Myocyte (in vitro differentiated cells): Measurements from ENCODE around the gene POLR3C. TPM values are rescaled to one million over a fixed set of nuclear protein-coding genes. Genes with fewer than 3 reads are reported as not detected.

Experiments
- DNase-seq: peaks from one replicate; pipeline ENCODE4 v3.0.0-alpha.2; 2012; ENCODE audit warnings: low read depth
- total RNA-seq: library from RNA; depleted of rRNA; stranded (reverse); fragments of >200 nt; gene quantifications from 2 replicates; pipeline ENCODE4 v1.2.3, GENCODE V29; 2014

POLR3C gene
- total RNA-seq, 1 donor from 2014 or later = 27.2 TPM

DNA sequence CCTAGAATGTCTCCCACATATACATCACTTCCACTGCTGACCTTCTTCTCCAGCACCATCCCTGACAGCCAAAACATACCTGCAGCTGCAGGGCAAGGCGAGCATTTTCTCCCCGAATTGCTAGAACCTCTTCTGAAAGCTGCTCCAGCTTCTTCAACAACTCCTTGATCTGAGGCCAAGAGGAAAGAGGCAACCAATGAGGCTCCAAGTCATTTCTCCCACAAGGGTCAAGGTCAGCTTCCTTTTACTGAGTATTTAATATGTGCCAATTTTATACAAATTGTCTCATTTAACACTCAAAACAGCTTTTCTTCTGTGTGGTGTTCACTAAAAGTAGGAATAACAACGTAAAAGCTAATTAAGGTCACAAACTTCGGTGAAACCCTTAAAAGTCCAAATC is 44.2 kb downstream of the POLR3C start:
- DNase-seq = no peak

DNA sequence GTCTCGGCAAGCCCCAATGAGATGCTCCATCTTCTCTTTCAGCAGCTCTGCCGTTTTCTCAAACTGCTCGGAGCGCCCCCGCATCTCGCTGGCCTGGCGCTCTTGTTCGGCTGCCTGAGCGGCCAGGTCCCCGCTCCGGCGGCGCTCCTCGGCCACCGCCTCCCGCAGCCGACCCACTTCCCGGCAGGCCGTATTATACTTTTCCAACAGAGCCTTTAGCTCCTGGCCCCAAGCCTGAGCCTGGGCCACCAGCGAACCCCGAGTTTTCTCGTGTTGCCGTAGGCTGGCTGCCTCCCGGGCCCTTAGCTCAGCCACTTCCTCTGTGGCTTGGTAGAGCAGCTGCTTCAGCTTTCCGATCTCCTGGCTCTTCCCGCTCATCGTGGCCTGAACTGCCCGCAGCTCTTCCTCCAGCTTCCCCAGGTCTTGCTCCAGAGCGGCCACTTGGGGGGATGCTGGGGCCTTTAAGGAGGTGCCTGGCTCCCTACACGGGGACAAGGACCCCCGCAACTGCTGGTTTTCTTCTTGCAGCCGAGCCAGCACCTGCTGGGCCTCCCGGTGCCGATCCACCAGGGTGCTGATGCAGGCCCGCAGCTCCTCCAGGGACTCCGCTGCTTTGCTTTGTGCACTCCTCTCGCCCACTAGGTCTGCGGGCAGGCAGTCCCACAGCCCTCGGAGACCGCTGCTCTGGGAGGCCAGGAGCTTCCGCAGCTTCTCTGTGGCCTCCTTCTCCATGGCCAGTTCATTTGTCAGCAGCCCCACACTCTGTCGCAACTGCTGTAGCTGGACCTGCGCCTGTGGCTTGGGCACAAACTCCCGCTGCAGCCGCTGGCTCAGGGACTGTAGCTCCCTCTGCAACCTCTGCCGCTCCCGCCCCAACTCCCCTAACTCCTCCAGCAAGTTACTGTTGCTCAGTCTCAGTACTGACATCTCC is 48.3 kb downstream of the POLR3C start:
- peak; percentile 73 for DNase-seq

DNA sequence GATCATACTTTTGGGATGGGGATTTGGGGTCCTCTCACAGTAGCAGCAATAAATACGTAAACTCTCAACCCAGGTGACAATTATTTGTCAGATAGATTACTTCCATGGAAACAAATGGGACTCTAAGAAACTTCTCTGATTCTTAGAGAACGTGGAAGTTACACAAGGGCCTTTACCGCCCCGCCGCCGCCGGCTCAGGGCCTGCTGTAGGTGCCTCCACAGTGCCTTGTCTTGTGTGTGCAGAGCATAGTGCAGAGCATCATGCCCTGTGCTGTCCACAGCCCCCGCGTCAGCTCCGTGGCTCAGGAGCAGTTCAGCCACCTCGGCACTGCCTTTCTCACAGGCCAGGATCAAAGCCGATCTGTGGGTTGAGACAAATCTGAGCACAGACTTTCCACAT is 50.6 kb downstream of the POLR3C start:
- no peak for DNase-seq

DNA sequence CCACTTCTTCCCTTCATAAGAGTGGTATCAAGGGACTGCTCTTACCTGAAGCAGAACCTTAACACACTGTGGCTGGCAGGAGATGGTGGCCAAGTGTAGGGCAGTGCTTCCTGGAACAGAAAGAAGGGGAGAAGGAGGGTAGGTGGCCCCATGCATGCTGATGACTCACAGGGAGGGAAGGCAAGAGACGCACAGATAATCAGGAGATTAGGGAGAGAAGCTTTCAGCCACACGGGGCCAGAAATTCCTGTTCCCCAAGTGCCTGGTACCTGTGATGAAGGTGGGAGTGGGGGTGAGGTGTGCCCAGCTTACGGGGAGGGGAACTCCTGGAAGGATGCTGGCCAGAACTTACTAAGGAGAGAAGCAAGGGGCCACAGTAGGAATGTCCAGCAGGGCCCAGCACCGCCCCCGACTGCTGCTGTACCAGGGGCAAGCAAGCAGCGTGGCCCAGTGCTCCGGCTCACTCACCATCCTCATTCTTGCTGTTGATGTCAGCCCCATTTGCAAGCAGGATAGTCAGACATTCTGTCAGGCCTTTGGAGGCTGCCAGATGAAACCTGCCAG is 54.0 kb downstream of the POLR3C start:
- DNase-seq = no peak

DNA sequence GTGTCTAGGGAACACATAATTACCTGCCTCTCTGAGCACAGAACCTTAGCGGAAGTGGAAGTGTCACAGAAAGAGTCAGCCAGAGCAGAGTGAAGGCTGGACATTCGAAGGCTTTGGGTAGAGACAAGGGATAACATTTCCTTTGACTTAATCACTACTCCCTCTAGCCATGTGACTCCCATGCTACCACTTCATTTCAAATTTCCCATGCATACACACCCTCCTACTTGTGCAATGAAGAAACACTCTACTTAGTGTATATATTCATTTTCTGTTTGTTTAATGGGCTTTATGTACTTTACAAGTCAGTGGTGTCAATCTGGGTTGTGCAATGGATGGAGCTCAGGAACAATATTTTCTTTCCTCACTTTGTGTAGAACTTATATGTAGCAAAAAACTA is 54.7 kb downstream of the POLR3C start:
- no peak for DNase-seq

DNA sequence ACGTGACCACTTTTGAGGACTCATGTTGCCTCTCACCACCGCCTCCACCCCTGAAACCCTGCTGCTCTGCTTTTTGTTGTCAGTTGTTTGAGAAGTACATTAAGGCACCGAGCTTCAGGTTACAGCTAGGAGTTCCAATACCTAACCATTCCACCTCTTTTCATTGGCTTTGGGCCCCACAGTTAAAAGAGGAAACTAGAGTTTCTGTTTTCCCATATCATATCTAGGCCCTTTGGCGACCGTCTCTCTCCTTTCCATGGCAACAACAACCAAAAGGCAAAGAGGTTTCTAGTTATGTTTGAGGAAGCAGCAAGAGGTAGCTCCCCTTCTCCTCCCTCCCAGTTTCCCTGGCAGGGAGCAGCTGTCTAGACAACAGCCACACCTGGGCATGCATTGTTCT is 55.8 kb downstream of the POLR3C start:
- no peak for DNase-seq

DNA sequence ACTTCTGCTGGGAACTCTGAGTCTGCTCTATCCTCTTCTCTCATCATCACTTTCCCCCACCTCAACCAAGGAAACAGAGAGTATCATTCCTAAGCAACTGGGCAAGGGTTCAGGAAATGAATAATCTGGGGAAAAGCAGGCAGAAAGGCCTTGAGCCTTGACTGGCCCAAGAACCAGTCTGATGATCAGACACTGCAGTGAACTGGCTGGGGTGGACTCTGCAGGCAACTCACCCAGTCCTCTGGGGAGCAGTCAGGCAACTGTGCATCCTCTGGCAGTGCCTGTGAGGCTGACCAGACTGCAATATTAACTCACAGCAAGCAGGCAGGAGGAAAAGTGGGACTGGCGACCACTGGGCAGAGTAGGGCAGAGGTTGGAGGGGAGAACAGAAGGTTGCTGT is 60.7 kb downstream of the POLR3C start:
- DNase-seq = no peak

DNA sequence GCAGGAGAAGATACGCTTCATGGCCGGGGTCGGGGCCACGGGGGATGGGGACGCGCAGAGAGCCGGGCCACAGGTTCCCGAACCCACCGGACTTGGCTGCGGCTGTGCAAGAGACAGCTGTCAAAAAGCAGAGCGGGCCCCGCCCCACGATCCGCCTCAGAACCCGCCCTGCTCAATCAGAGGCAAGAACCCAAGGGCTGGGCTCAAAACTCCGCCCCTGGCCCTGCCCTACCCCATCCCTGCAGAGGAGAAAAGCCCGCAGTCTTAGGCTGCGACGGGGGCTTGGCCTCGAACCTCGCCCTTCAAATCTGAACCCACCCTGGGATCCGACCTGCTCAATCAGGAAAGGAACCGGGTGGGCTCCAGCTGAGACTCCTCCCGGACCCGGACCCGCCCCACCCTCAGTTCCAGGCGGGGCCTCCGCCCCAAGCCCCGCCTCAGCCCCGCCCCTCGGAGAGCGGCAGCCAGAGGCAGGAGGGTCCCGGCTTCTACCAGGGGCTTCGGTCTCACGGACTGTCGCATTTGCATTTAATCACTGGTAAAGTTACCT is 61.8 kb downstream of the POLR3C start, which contains the start of gene ANKRD35:
Gene ANKRD35, minus strand, starts transcription at position 129 of the 550 bp plus-strand sequence. Its CDS starts 108 bp downstream, at position 21.
- DNase-seq = peak; percentile 83

DNA sequence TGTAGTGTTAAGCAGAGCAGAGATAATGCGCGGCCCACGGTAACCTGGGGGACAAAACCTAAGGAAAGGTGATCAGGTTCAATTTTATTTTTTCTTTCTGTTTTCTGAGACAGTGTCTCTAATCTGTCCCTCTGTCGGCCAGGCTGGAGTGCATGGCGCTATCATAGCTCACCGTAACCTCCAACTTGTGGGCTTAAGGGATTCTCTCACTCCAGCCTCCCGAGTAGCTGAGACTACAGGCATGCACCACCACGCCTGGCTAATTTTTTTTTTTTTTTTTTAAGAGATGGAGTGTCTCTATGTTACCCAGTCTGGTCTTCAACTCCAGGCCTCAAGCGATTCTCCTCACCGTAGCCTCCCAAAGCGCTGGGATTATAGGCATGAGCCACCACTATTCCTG is 62.4 kb downstream of the POLR3C start:
- no peak for DNase-seq

DNA sequence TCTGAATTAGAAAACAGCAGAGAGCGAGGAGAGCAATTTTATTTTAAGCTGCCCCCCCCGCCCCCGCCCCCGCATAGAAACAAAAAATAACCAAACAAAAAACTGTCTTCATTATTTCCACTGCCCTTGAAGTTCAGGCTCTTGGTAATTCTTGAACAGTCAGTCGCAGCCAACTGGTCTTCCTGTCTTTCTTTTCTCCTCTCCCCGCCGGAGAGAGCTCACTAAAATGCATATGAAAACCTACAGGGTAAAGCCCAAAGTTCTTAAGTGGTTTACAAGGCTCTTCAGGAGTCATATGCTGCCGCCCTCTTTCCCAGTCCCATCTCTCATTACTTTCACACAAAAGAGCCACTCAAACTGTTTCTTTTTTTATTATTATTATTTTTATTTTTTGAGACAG is 62.8 kb downstream of the POLR3C start:
- no peak for DNase-seq

DNA sequence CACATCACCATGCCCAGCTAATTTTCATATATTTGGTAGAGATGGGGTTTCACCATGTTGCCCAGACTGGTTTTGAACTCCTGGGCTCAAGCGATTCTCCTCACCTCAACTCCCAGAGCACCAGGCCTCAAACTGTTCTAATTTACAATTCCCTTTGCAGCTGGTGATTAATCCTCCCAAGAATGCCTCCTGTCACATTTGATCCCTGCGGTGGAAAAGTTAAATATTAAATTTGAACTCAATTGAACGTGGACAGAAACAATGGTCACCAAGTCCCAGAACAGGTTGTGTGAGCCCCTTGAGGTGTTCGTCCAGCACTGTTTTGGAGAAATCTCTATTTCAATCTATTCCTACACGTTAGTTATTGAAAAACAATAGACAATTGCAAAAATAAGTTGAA is 63.6 kb downstream of the POLR3C start:
- peak; percentile 20 for DNase-seq

DNA sequence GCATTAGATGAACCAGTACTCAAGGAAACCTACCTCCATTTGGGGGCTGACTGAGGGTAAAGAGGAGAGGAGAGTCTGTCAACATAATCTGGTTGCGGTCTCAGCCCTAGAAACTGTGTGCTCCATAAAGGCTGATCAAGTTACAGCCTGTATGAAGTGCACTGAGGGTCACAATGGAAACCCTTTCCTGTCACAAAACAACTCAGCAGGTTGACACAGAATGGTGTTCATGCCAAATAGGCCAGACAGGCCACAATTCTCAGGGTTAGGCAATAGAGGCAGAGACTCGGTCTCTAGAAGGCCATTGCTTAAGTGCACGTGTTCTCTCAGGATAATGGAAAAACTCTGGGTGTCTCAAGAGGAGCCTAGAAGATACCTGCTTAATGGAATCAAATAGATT is 65.7 kb downstream of the POLR3C start:
- DNase-seq = no peak

DNA sequence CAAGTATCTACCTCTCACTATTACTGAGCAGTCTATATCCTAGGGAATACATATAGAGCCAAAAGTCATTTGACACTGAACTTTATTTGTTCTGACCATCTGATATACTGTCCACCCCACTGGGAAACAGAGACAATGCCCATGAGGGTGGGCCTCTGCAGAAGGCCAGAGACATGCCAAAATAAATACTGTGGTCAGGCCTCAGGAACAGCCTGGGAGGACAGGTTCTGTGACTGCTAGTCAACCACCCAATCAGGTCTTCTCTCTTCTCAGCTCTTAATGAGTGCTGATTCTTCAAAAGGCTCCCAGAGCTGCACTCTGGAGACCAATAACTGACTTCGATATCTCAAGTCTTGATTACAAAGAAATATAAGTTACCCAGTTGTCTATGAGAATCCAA is 67.1 kb downstream of the POLR3C start:
- peak; percentile 83 for DNase-seq

DNA sequence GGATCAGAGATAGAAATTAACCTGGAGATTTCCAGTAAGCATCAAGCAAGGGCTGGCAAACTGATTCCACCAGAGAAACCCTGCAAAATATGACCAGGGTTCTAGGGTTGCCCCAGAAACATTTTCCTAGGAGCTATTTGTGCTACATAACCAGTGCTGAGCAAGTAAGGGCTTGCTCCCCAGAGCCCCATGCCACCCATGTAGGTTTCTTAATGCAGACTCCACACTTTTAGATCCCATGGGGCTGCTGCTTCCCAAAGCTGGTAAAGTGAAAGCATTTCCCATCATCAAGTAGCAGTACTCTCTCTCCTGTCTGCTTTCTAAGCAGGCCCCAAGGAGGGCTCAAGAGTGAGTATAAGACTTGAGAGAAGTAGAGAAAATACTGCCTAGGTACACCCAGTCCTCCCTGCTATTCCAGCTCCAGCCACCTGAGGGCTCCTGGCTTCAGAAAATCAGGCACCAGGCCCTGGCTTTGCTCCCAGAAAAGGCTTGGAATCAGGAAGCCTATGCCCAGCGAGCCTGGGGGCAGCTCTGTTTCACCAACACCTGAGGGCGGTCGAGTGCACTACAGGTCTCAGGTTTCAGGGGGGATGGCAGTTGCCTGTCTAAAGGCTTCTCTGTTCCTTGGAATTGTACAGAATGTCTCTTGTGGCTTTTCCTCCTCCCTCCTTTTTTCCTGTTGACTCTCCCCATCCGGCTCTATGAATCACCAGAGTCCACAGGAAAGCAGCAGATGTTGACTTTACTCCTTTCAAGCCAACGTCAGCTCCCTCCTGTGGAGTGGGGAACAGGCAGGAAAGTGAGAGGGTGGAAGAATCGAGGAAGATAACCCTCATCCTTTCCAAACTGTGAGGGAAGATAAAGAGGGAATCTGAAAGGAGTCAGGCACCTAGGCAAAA is 67.8 kb downstream of the POLR3C start:
- peak; percentile 99 for DNase-seq

DNA sequence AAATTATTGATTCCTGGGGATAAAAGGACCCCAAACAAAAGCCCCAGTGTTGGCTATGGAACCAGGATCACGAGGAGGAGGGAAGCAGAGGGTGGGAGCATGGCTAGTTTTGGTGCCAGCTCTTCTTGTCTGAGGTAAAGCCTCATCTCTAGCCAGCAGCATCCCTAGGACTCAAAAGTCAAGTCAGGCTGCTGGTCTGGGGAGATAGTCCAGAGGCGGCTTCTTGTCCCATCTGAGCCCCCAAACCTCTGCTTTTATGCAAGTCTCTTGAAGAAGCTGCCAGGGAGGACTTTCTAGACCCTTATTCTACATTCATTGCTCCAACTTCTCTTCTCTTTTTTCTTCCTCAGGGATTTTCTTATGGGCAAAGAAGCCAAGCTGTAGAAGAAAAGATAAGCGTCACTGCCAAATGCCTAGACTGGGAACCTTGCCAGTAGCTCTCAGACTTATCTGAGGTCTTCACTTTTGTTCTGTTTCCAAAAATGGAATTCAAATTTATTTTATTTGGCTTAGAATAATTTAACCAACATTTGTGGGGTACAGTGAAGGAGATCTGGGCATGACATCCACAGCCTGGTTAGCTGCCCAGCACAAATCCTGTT is 68.6 kb downstream of the POLR3C start:
- peak; percentile 67 for DNase-seq

DNA sequence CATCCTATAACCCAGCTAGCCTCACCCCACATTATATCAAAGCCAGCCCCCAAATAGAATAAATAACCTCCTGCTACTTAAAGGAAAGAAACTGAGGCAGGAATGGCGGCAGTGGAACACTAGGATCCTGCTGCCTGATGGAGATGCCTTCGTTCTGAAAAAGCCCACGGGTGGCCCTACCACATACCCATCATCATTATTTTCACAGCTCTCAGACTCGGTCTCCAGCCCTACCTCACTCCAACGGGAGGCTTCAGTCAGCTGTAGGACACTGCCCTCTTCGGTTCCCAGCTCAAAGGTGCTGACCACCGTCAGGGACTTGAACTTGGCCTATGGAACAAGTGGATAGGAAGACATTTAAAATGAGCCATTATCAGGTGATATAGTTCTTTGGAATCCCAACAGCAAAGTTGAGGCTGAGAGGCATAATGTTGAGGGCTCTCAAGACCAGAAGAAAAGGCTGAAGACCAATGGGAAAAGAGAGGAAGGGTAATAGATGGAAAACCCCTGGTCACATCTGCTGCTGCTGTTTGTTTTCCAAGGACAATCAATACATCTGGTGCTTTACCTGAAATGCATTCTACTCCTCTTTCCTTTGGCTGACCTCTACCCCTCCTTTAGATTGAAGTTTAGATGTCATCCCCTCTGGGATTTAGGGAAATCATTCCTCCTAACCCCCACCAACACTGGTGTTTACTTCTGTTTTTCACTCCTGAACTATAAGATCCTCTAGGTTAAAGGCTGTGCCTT is 69.5 kb downstream of the POLR3C start:
- DNase-seq = no peak
